H1 (cell line): ENCODE results near the gene ACTN4.

Source experiments
- CHD1 ChIP-seq: IDR thresholded peaks from 2 replicates; pipeline ENCODE4 v1.6.1; 2012; ENCODE audit warnings: low read depth, low read length, improper control_type of control experiment
- POLR2A ChIP-seq, 2 experiments: IDR thresholded peaks; 1 replicate in 1 of 2; 2 replicates in 1 of 2; pipeline ENCODE4 v1.6.1; 2011; ENCODE audit warnings: low read depth in 2 of 2, low read length in 2 of 2, mild to moderate bottlenecking in 2 of 2; ENCODE audit errors: control extremely low read depth in 1 of 2
- RAD21 ChIP-seq, 2 experiments: IDR thresholded peaks in 1 of 2; conservative IDR thresholded peaks in 1 of 2; 2 replicates each; pipeline ENCODE4 v1.6.1; 2011; ENCODE audit warnings: low read depth in 2 of 2, low read length in 2 of 2, improper control_type of control experiment in 1 of 2, inconsistent platforms in 1 of 2, mild to moderate bottlenecking in 1 of 2, moderate library complexity in 1 of 2
- SP1 ChIP-seq: IDR thresholded peaks from 2 replicates; pipeline ENCODE4 v1.6.1; 2011; ENCODE audit warnings: low read depth, low read length
- TAF1 ChIP-seq: IDR thresholded peaks from 2 replicates; pipeline ENCODE4 v1.6.1; 2011; ENCODE audit warnings: mild to moderate bottlenecking, low read depth, low read length
- TEAD4 ChIP-seq: IDR thresholded peaks from 2 replicates; pipeline ENCODE4 v1.6.1; 2012; ENCODE audit warnings: low read depth, low read length, inconsistent platforms, mixed read lengths
- TF ChIP-seq, protein P1 (sequence below), 3 experiments: IDR thresholded peaks; 1 replicate in 2 of 3; 2 replicates in 1 of 3; pipeline versions ENCODE4 v1.5.1 to v1.6.1; 2011; ENCODE audit warnings: low read length in 3 of 3, mild to moderate bottlenecking in 3 of 3, inconsistent platforms in 2 of 3, low read depth in 1 of 3, moderate library complexity in 1 of 3; ENCODE audit not compliant: insufficient read depth in 1 of 3; ENCODE audit errors: control extremely low read depth in 1 of 3
- TF ChIP-seq, protein P2 (sequence below): IDR thresholded peaks from 2 replicates; pipeline ENCODE4 v1.6.1; 2011; ENCODE audit warnings: low read length, improper control_type of control experiment

DNA sequence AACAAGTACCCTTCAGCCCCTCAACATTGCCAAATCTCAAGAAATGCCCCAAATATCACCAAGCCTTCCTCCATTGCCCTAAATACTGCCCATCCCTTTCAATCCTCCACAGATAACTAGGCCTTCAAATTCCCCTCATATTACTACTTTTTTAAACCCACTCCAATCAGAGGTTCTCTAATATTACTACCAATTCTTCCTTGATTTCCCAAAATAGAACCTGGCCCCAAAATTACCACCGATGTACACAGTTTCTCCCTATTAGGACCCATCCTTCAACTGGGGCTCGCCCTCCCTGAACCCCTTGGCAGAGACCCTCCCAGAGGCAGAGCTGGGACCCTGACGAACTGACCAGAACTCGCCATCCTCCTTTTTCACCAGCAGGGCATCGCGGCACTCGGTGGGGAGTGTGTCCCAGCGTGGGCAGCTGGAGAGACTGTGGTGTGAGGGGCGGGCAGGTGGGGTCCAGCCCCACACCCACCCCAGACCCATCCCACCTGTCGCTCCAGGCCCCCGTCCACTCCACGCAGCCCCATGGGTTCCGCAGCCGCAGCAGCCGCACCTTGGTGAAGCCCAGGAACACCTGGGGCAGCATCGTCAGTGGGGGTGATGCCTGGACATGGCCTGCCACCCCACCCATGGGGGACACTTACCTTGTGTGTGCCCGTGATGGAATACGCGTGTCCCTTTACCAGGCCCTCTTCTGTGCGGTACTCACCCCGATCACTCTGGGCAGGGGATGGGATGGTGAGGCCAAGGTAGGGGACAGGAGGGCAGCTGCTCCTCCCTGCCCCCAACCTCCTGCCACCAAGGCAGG is 90.7 kb downstream of the ACTN4 start:
- TF ChIP-seq CHD1 = no peak
- no peak for TF ChIP-seq TEAD4
- TF ChIP-seq SP1 = no peak
- no peak for TF ChIP-seq RAD21 (IDR thresholded peaks at IDR 0.05 in 1 of 2, conservative IDR thresholded peaks at IDR 0.05 in 1 of 2; ENCODE audit: low read depth in 2 of 2, low read length in 2 of 2)
- TF ChIP-seq, protein P1, sequence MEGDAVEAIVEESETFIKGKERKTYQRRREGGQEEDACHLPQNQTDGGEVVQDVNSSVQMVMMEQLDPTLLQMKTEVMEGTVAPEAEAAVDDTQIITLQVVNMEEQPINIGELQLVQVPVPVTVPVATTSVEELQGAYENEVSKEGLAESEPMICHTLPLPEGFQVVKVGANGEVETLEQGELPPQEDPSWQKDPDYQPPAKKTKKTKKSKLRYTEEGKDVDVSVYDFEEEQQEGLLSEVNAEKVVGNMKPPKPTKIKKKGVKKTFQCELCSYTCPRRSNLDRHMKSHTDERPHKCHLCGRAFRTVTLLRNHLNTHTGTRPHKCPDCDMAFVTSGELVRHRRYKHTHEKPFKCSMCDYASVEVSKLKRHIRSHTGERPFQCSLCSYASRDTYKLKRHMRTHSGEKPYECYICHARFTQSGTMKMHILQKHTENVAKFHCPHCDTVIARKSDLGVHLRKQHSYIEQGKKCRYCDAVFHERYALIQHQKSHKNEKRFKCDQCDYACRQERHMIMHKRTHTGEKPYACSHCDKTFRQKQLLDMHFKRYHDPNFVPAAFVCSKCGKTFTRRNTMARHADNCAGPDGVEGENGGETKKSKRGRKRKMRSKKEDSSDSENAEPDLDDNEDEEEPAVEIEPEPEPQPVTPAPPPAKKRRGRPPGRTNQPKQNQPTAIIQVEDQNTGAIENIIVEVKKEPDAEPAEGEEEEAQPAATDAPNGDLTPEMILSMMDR (IDR thresholded peaks at IDR 0.05; ENCODE audit: control extremely low read depth in 1 of 3, insufficient read depth in 1 of 3, low read depth in 1 of 3, low read length in 3 of 3) = peak in 1 of 3 experiments; percentile 36; a peak in 1 of 4 replicates
- TF ChIP-seq POLR2A (IDR thresholded peaks at IDR 0.05; ENCODE audit: control extremely low read depth in 1 of 2, low read depth in 2 of 2, low read length in 2 of 2) = no peak
- TF ChIP-seq TAF1 = no peak
- TF ChIP-seq, protein P2, sequence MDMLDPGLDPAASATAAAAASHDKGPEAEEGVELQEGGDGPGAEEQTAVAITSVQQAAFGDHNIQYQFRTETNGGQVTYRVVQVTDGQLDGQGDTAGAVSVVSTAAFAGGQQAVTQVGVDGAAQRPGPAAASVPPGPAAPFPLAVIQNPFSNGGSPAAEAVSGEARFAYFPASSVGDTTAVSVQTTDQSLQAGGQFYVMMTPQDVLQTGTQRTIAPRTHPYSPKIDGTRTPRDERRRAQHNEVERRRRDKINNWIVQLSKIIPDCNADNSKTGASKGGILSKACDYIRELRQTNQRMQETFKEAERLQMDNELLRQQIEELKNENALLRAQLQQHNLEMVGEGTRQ = no peak
